HG03108 (cell line): ENCODE results near the gene KLHL22.
"Not testable (repeated sequence)": the region's sequence is repeated elsewhere in the genome, so short reads cannot be mapped to it uniquely, and the experiment has no call there.

Experiments
- ATAC-seq: cut with Tn5 transposase; IDR thresholded peaks from one replicate; pipeline ENCODE4 v1.9.1; 2021; ENCODE audit warnings: moderate library complexity; ENCODE audit not compliant: unreplicated experiment

Gene KLHL22

DNA sequence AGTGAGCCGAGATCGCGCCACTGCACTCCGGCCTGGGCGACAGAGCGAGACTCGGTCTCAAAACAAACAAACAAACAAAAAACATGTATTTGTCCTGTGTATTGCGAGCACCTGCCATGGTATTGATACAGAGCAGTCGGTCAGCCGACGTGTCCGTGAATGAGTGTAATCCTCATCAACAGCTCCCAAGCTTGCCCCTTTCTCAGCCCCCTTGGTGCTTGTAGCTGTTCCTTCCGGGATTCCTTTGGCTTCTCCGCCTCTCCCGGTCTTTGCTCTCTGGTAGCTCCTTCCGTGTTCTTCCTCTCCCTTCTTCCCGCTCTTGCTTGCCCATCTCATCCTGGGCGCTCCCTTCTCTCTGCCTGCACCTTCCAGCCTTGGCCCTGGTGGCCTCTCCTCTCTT is 90.7 kb downstream of the KLHL22 start:
- no peak for ATAC-seq

- no peak for ATAC-seq
Observed at GRCh38 chr22:20403779-20404140, 91.8 kb downstream of the KLHL22 start.

- ATAC-seq, result no peak
Observed at GRCh38 chr22:20402960-20403778, 92.4 kb downstream of the KLHL22 start.

- ATAC-seq, result no peak
Observed at GRCh38 chr22:20401376-20402014, 94.1 kb downstream of the KLHL22 start.

DNA sequence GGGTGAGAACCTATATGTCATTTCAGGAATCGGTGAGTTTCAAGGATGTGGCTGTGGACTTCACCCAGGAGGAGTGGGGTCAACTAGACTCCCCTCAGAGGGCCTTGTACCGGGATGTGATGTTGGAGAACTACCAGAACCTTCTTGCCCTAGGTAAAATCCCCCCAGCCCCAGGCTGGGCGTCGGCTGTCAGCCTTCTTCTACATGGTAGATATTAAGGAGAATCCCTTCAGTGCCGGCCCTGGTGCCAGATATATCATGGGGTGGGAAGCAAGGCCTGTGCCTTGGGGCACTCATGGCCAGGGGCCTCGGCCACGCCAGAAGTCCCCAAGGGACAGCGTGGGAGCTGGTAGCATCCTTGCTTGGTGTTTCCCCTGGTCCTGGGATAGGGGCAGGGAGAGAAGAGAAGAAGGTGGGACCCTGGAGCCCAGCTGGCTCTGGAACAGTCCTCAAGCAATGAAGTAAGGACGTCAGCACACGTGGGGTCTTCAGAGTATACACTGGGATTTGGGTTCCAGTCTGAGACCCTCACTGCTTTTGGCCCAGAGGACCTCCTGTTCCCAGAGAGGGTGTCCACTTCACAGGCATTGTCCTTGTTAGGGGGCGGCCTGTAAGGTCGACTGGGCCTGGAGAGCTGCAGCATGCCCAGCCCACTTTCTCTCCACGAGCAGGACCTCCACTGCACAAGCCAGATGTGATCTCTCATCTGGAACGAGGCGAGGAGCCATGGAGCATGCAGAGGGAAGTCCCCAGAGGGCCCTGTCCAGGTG is 94.8 kb downstream of the KLHL22 start:
- ATAC-seq, result no peak

- ATAC-seq, result no peak
Observed at GRCh38 chr22:20399866-20400605, 95.6 kb downstream of the KLHL22 start.

DNA sequence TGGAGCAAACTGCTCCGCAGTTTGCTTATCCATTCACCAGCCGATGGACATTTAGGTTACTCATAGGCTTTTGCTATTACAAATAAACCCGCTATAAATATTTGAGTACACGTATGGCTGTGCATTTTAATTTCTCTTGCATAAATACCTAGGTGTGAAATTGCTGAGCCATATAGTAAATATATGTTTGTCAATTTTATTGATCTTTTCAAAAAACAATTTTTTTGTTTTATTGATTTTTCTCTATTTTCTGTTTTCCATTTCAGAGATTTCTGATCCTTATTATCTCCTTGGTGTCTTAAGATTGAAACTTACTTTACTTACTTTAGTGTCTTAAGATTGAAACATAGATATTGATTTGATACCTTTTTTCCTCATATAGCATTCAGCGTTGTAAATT is 97.2 kb downstream of the KLHL22 start:
- no peak for ATAC-seq

- ATAC-seq, result no peak
Observed at GRCh38 chr22:20397498-20397897, 98.1 kb downstream of the KLHL22 start.

GRCh38 chr22:20396639-20397038 is 99.0 kb downstream of the KLHL22 start:
- no peak for ATAC-seq

DNA sequence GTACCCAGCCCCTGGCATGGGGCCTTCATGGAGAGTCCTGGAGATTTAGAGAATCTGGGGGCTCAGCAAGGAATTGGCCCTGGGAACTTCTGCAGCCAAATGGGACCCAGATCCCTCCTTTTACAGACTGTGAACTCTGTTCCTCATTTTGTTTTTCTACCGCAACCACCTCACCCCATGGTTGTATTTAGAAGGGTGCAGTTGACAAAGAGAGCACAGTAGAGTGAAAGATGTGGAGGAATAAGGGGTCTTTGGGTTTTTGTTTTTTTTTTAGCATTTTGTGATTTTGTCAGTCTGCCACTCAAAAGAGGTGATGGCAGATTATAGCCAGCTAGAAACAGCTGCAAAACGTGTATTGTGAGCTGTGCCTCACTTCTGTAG is 99.7 kb downstream of the KLHL22 start:
- no peak for ATAC-seq

- no peak for ATAC-seq
Observed at GRCh38 chr22:20395181-20395906, 100.3 kb downstream of the KLHL22 start.

DNA sequence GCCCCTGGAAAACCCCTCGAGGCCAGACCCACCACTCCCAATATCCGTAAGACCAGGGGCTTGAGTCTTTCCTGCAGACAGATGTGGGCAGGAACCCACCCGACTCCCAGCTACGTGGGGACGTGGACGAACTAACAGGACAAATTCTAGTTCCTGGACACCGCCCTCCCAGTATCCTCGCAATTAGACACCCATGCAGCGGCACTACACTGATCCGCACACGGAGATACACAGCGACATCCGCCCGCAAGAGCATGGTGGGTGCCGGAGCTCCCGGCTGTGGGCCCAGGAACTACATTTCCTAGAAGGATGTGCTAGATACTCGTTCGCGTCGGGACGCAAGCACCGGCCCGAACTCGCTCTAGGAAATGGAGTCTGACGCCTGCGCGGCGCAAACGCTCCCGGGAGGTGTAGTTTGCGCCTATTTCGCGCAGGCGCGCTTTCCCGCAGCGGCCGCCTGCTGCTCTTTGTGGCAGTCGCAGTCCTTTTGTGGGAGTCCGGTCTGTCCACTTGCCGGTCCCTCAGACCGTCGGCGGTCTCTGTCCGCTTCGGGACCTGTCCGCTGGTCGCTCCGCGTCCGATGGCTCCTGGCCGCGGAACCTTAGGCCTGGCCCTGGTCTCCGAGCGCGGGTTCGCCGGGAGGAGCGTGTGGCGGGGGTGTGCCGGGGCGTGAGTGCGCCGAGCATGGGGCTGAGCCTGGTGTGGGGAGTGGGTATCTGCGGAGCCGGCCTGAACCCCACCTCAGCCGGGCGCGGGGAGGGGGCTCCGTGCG is 101.7 kb downstream of the KLHL22 start, which contains the start of gene ZNF74:
TSS of gene ZNF74 (plus strand) at position 447 of the 772 bp plus-strand sequence. CDS start 478 bp downstream, outside the sequence.
- ATAC-seq, result peak; percentile 77

- ATAC-seq, result no peak
Observed at GRCh38 chr22:20392983-20393704, 102.5 kb downstream of the KLHL22 start.

- ATAC-seq, result not testable (repeated sequence)
Observed at GRCh38 chr22:20392365-20392881, 103.2 kb downstream of the KLHL22 start.
